ENCODE results near the gene HS3ST4. TPM values are rescaled to one million over a fixed set of nuclear protein-coding genes. Genes with fewer than 3 reads are reported as not detected.

The HS3ST4 gene
- polyA plus RNA-seq, 1 donor (not counting 4 experiments of a cell fraction or from before 2014, with no cell fraction given), result not detected

GRCh38 chr16:25726430-25727098, 34.8 kb downstream of the HS3ST4 start:
- Histone ChIP-seq H3K9ac (ENCODE audit: control insufficient read depth, extremely low read depth, insufficient read depth, low read length) (no peak overlapping the region), H3K27ac (ENCODE audit: control insufficient read depth, insufficient read depth, low read length) (no peak overlapping the region), H3K36me3 (ENCODE audit: control insufficient read depth in 2 of 2, extremely low read depth in 1 of 2, insufficient read depth in 2 of 2, low read length in 2 of 2) (no peaks in the 10 kb centered on the region), H3K27me3 (ENCODE audit: control insufficient read depth, extremely low read depth, insufficient read depth, low read length) (no peaks in the 10 kb centered on the region), H3K4me1 (ENCODE audit: control insufficient read depth, extremely low read depth, insufficient read depth, low read length) (no peaks in the 10 kb centered on the region), H4K20me1 (ENCODE audit: control insufficient read depth, extremely low read depth, insufficient read depth, low read length) (no peaks in the 10 kb centered on the region), H3K4me3 (ENCODE audit: control insufficient read depth in 2 of 3, extremely low read depth in 1 of 3, insufficient read depth in 2 of 3, low read depth in 1 of 3, low read length in 3 of 3) (no peak overlapping the region), H3K79me2 (ENCODE audit: control insufficient read depth, insufficient read depth, low read length) (no peaks in the 10 kb centered on the region), H3K9me3 (ENCODE audit: control insufficient read depth, low read depth, low read length) (no peaks in the 10 kb centered on the region), H3K9me1 (ENCODE audit: control insufficient read depth, extremely low read depth, insufficient read depth, low read length) (no peaks in the 10 kb centered on the region), H2AFZ (ENCODE audit: control insufficient read depth, low read length) (no peak overlapping the region), H3K4me2 (ENCODE audit: control insufficient read depth, extremely low read depth, insufficient read depth, low read depth, low read length) (no peak overlapping the region)
- DNase-seq (ENCODE audit: low read depth, low spot score) (no peak), FAIRE-seq (no peak)
- dilution Hi-C loops (cut with MboI; ENCODE audit: extremely low pct_ligation_motif_present, low sequenced_read_pairs), result no loop called here
- TF ChIP-seq EZH2 (IDR thresholded peaks at IDR 0.05; ENCODE audit: low read length) (no peak), CTCF (optimal IDR thresholded peaks at IDR 0.05 in 1 of 3, IDR thresholded peaks at IDR 0.05 in 1 of 3, conservative IDR thresholded peaks at IDR 0.05 in 1 of 3; ENCODE audit: extremely low read depth in 1 of 3, insufficient read depth in 2 of 3, low read length in 3 of 3) (no peak)

GRCh38 chr16:25729188-25729915, 37.6 kb downstream of the HS3ST4 start:
- Histone ChIP-seq H3K27ac (ENCODE audit: control insufficient read depth, insufficient read depth, low read length) (no peak overlapping the region), H3K4me1 (ENCODE audit: control insufficient read depth, extremely low read depth, insufficient read depth, low read length) (no peaks in the 10 kb centered on the region), H3K4me2 (ENCODE audit: control insufficient read depth, extremely low read depth, insufficient read depth, low read depth, low read length) (no peak overlapping the region), H2AFZ (ENCODE audit: control insufficient read depth, low read length) (no peak overlapping the region), H3K4me3 (ENCODE audit: control insufficient read depth in 2 of 3, extremely low read depth in 1 of 3, insufficient read depth in 2 of 3, low read depth in 1 of 3, low read length in 3 of 3) (no peak overlapping the region), H3K36me3 (ENCODE audit: control insufficient read depth in 2 of 2, extremely low read depth in 1 of 2, insufficient read depth in 2 of 2, low read length in 2 of 2) (no peaks in the 10 kb centered on the region), H4K20me1 (ENCODE audit: control insufficient read depth, extremely low read depth, insufficient read depth, low read length) (no peaks in the 10 kb centered on the region), H3K9ac (ENCODE audit: control insufficient read depth, extremely low read depth, insufficient read depth, low read length) (no peak overlapping the region), H3K9me3 (ENCODE audit: control insufficient read depth, low read depth, low read length) (peaks cover 4% of the 10 kb centered on the region), H3K27me3 (ENCODE audit: control insufficient read depth, extremely low read depth, insufficient read depth, low read length) (no peaks in the 10 kb centered on the region), H3K79me2 (ENCODE audit: control insufficient read depth, insufficient read depth, low read length) (no peaks in the 10 kb centered on the region), H3K9me1 (ENCODE audit: control insufficient read depth, extremely low read depth, insufficient read depth, low read length) (no peaks in the 10 kb centered on the region)
- FAIRE-seq, result no peak
- no peak for TF ChIP-seq CTCF (optimal IDR thresholded peaks at IDR 0.05 in 1 of 3, IDR thresholded peaks at IDR 0.05 in 1 of 3, conservative IDR thresholded peaks at IDR 0.05 in 1 of 3; ENCODE audit: extremely low read depth in 1 of 3, insufficient read depth in 2 of 3, low read length in 3 of 3)
- no peak for TF ChIP-seq EZH2 (IDR thresholded peaks at IDR 0.05; ENCODE audit: low read length)
- DNase-seq (ENCODE audit: low read depth, low spot score), result no peak
- dilution Hi-C loops (cut with MboI; ENCODE audit: extremely low pct_ligation_motif_present, low sequenced_read_pairs), result no loop called here
